ENCODE data around the gene CA12. TPM values are rescaled to one million over a fixed set of nuclear protein-coding genes. Genes with fewer than 3 reads are reported as not detected.

CA12 gene
- total and polyA plus RNA-seq, 10 of the 15 experiments (the other 5 are each of a cell fraction or from before 2014, with no cell fraction given) = 0.03 to 0.10 TPM; not detected in 8

DNA sequence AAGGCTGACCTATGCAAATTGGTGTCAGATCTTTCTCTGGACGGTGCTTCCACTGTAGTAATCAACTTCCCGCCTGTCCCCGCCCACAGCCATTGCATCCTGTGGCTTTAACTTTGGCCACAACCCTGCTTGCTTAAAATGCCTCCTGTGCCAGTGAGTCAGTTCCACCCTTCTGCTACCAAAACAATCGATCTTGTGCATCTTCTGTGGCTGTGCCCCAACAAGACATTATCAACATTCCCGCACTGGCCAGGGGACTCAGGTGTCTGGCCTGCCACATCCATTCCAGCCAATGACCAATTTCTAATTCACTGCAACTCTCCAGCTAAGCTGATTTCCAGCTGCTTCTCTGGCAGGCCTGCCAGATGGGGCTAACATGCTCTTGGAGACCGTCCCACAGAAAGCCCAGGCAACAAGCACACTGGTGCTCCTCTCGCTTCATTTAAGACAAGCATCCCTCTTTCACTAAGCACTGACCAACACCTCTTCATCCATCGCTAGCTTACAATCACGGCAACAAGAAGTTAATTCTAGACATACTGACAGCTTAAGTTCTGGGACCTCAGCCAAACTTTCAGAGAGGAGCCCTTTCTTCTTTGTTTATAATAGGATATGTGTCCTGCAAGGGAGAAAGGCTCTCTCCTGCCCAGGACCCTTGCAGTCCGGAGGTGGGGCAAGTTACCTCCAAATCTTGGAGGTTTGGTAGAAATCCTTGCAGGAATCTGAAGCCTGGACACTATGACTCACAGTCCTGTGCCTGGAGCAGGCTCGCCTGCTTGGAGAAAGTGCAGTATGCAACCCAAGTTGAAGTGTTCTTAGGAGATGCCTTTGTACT is 6.7 kb downstream of the CA12 start:
- Histone ChIP-seq H3K27ac (ENCODE audit: control insufficient read depth, insufficient read depth) (no peak overlapping the region), H2AFZ (ENCODE audit: control insufficient read depth, low read depth, low read length) (no peak overlapping the region), H3K79me2 (ENCODE audit: control insufficient read depth, insufficient read depth, low read length) (no peaks in the 10 kb centered on the region), H3K4me2 (ENCODE audit: control insufficient read depth, insufficient read depth) (no peak overlapping the region), H3K4me3 (no peak overlapping the region), H3K36me3 (ENCODE audit: control insufficient read depth in 2 of 2, insufficient read depth in 2 of 2, low read length in 1 of 2) (no peaks in the 10 kb centered on the region), H3K9me3 (replicated peaks; ENCODE audit: control insufficient read depth, insufficient read depth, low read length) (no peaks in the 10 kb centered on the region), H3K9ac (ENCODE audit: control insufficient read depth, insufficient read depth, low read length) (no peak overlapping the region), H3K4me1 (ENCODE audit: control insufficient read depth, insufficient read depth, low read length) (no peaks in the 10 kb centered on the region), H4K20me1 (ENCODE audit: control insufficient read depth, insufficient read depth) (no peaks in the 10 kb centered on the region), H3K27me3 (replicated peaks in 1 of 2; ENCODE audit: control insufficient read depth in 2 of 2, insufficient read depth in 2 of 2, low read length in 1 of 2) (no peaks in the 10 kb centered on the region)
- no TSS peak for BruUV-seq (replicated peaks)
- TF ChIP-seq ATF7 (IDR thresholded peaks at IDR 0.05; ENCODE audit: low read depth) = no peak
- no peak for TF ChIP-seq SRF (IDR thresholded peaks at IDR 0.05; ENCODE audit: low read depth in 2 of 2, low read length in 2 of 2)
- no peak for TF ChIP-seq IKZF2 (IDR thresholded peaks at IDR 0.05)
- no peak for TF ChIP-seq DPF2 (IDR thresholded peaks at IDR 0.05)
- TF ChIP-seq SKIL (IDR thresholded peaks at IDR 0.05; ENCODE audit: low read depth, poor library complexity, severe bottlenecking) = no peak
- no peak for TF ChIP-seq ESRRA (IDR thresholded peaks at IDR 0.05; ENCODE audit: low read length)
- no peak for TF ChIP-seq SMAD5 (IDR thresholded peaks at IDR 0.05; ENCODE audit: low read depth)
- TF ChIP-seq ZNF687 (IDR thresholded peaks at IDR 0.05) = no peak
- ChIA-PET POLR2A (no interaction called here), SMC1A (ENCODE audit: uncharacterized antibody, unreplicated experiment) (interaction anchor here (0.7 kb wide), 1 partner anchor 36 kb away, joined by 3 read pairs; no protein-coding TSS in a partner anchor), CTCF (no interaction called here), RAD21 (ENCODE audit: unreplicated experiment) (no interaction called here)
- intact Hi-C loops (cut with micrococcal nuclease; ENCODE audit: unreplicated experiment) (no loop called here), in situ Hi-C loops (cut with MboI) (no loop called here)
- 47% methylated on average over 11 of the region's 11 CpGs for WGBS (ENCODE audit: insufficient coverage, insufficient replicate concordance, low lambda C conversion rate, missing lambda C conversion rate)
- DNase-seq (ENCODE audit: low read depth, low spot score) = no peak
- no peak for FAIRE-seq
- 0 out of 3 replicates have a peak, but pooled peaks have one; percentile 22 for ATAC-seq
